Astrocyte of the cerebellum (primary cell): Measurements from ENCODE around the gene POLR2I.
"Not testable (repeated sequence)": the region's sequence is repeated elsewhere in the genome, so short reads cannot be mapped to it uniquely, and the experiment has no call there.

Source experiments
- DNase-seq: peaks from one replicate; pipeline ENCODE4 v3.0.0-alpha.2; 2011; ENCODE audit warnings: low read depth
- H3K4me3 ChIP-seq: 2 replicates; pipeline ENCODE4 v1.5.1; 2011; ENCODE audit warnings: mild to moderate bottlenecking, low read depth, low read length, moderate library complexity
- CTCF ChIP-seq: IDR thresholded peaks from 2 replicates; pipeline ENCODE4 v1.5.1; 2012; ENCODE audit warnings: low read length, low read depth, moderate library complexity, mild to moderate bottlenecking; ENCODE audit errors: missing control alignments
- in situ Hi-C: cut with HindIII; loops from 2 replicates; pipeline ENCODE4 v1.10.0; 2017; ENCODE audit warnings: low sequenced_read_pairs

Gene POLR2I

GRCh38 chr19:36081385-36081784, 33.3 kb downstream of the POLR2I start:
- in situ Hi-C loops: no loop called here
- H3K4me3 ChIP-seq: no peak overlapping the region
- TF ChIP-seq CTCF: no peak
- DNase-seq: no peak

GRCh38 chr19:36079389-36079945, 35.2 kb downstream of the POLR2I start:
- no peak for TF ChIP-seq CTCF

GRCh38 chr19:36073121-36073876, 41.4 kb downstream of the POLR2I start:
- no peak for TF ChIP-seq CTCF
- no peak overlapping the region for H3K4me3 ChIP-seq
- in situ Hi-C loops: no loop called here
- no peak for DNase-seq

More at GRCh38 chr19:36079389-36079945, 35.2 kb downstream of the POLR2I start:
- DNase-seq: no peak
- in situ Hi-C loops: no loop called here
- H3K4me3 ChIP-seq: no peak overlapping the region

- no peak overlapping the region for H3K4me3 ChIP-seq
- in situ Hi-C loops: no loop called here
- DNase-seq: no peak
- no peak for TF ChIP-seq CTCF
Measured at GRCh38 chr19:36072081-36072480, 42.6 kb downstream of the POLR2I start.

GRCh38 chr19:36068810-36069499, 45.7 kb downstream of the POLR2I start:
- in situ Hi-C loops, H3K4me3 ChIP-seq, DNase-seq: not testable (repeated sequence)

- no peak for TF ChIP-seq CTCF
- in situ Hi-C loops: no loop called here
- DNase-seq: no peak
- H3K4me3 ChIP-seq: no peak overlapping the region
Measured at GRCh38 chr19:36067681-36068080, 47.0 kb downstream of the POLR2I start.

GRCh38 chr19:36064826-36065225, 49.8 kb downstream of the POLR2I start:
- H3K4me3 ChIP-seq: no peak overlapping the region
- no peak for DNase-seq
- in situ Hi-C loops: no loop called here
- no peak for TF ChIP-seq CTCF
